ENCODE measurements around the gene APOB. TPM values are rescaled to one million over a fixed set of nuclear protein-coding genes. Genes with fewer than 3 reads are reported as not detected.

The APOB gene
- total RNA-seq, 4 donors from 2014 or later: 14.0 to 2,659 (median 1,284) TPM

- no peaks in the 10 kb centered on the region for H3K9me3 ChIP-seq
- TF ChIP-seq POLR2A (IDR thresholded peaks at IDR 0.05) (no peak), CTCF (IDR thresholded peaks at IDR 0.05) (no peak)
- no peaks in the 10 kb centered on the region for H3K4me1 ChIP-seq
- H3K27me3 ChIP-seq: no peaks in the 10 kb centered on the region
- DNase-seq: no peak
- H3K27ac ChIP-seq: no peak overlapping the region
- no peak overlapping the region for H3K4me3 ChIP-seq
- no peaks in the 10 kb centered on the region for H3K36me3 ChIP-seq
Observed at GRCh38 chr2:20982861-20983260, 61.0 kb downstream of the APOB start.

- Histone ChIP-seq H3K36me3 (no peaks in the 10 kb centered on the region), H3K27me3 (no peaks in the 10 kb centered on the region), H3K27ac (no peak overlapping the region), H3K4me1 (no peaks in the 10 kb centered on the region), H3K4me3 (no peak overlapping the region), H3K9me3 (no peaks in the 10 kb centered on the region)
- no peak for TF ChIP-seq CTCF (IDR thresholded peaks at IDR 0.05)
- no peak for TF ChIP-seq POLR2A (IDR thresholded peaks at IDR 0.05)
- DNase-seq: no peak
Observed at GRCh38 chr2:20977520-20978180, 66.2 kb downstream of the APOB start.

- H3K27ac ChIP-seq: no peak overlapping the region
- no peak for TF ChIP-seq CTCF (IDR thresholded peaks at IDR 0.05)
- TF ChIP-seq POLR2A (IDR thresholded peaks at IDR 0.05): no peak
- no peaks in the 10 kb centered on the region for H3K36me3 ChIP-seq
- no peaks in the 10 kb centered on the region for H3K9me3 ChIP-seq
- DNase-seq: no peak
- no peaks in the 10 kb centered on the region for H3K27me3 ChIP-seq
- H3K4me3 ChIP-seq: no peak overlapping the region
- H3K4me1 ChIP-seq: no peaks in the 10 kb centered on the region
Observed at GRCh38 chr2:20976527-20976926, 67.3 kb downstream of the APOB start.

- no peak for DNase-seq
- TF ChIP-seq CTCF (IDR thresholded peaks at IDR 0.05) (peak in 1 of 6 experiments; percentile 1), POLR2A (IDR thresholded peaks at IDR 0.05) (no peak)
- Histone ChIP-seq H3K9me3 (no peaks in the 10 kb centered on the region), H3K27me3 (no peaks in the 10 kb centered on the region), H3K27ac (peak overlapping the region in 2 of 4 donors; percentile 9 to 41), H3K4me1 (no peaks in the 10 kb centered on the region), H3K36me3 (no peaks in the 10 kb centered on the region), H3K4me3 (no peak overlapping the region)
Observed at GRCh38 chr2:20972792-20973565, 70.9 kb downstream of the APOB start.

- Histone ChIP-seq H3K4me1 (no peaks in the 10 kb centered on the region), H3K36me3 (no peaks in the 10 kb centered on the region), H3K9me3 (no peaks in the 10 kb centered on the region), H3K4me3 (no peak overlapping the region), H3K27ac (peak overlapping the region in 1 of 4 donors; percentile 12), H3K27me3 (no peaks in the 10 kb centered on the region)
- DNase-seq: no peak
- TF ChIP-seq CTCF (IDR thresholded peaks at IDR 0.05): no peak
- no peak for TF ChIP-seq POLR2A (IDR thresholded peaks at IDR 0.05)
Observed at GRCh38 chr2:20972110-20972509, 71.8 kb downstream of the APOB start.

Data from Peyer's patch (tissue), 4 donors.